Activated CD8-positive, alpha-beta memory T cell treated with anti-CD3 and anti-CD28 coated beads, Interleukin-2, amount 10 ng/mL, durations not matched to agents 7 days and 5 days (primary cell): ENCODE measurements around the gene UBL4A. TPM values are rescaled to one million over a fixed set of nuclear protein-coding genes. Genes with fewer than 3 reads are reported as not detected.

Experiments
- ATAC-seq: fragments of 150-1000 bp; cut with Tn5 transposase; one replicate; pipeline ENCODE4 v1.10.0; 2021; ENCODE audit warnings: moderate library complexity
- CTCF ChIA-PET: fragments of 350-600 bp; sonication (Branson Sonifier 250); formaldehyde crosslinking; loops from one replicate; lab custom pipeline; 2021; ENCODE audit warnings: antibody characterized with exemption; lab: Charles Lee
- DNase-seq: peaks from one replicate; pipeline ENCODE4 v3.0.0-alpha.2; 2020
- H3K27ac Mint-ChIP-seq: one replicate; pipeline ENCODE4 v1.8.0; 2021; ENCODE audit warnings: mild to moderate bottlenecking, mixed read lengths
- H3K27me3 Mint-ChIP-seq: one replicate; pipeline ENCODE4 v1.8.0; 2021; ENCODE audit warnings: mixed read lengths
- H3K36me3 Mint-ChIP-seq: one replicate; pipeline ENCODE4 v1.8.0; 2021; ENCODE audit warnings: mild to moderate bottlenecking, mixed read lengths
- H3K4me1 Mint-ChIP-seq: one replicate; pipeline ENCODE4 v1.8.0; 2021; ENCODE audit warnings: mixed read lengths
- H3K4me3 Mint-ChIP-seq: one replicate; pipeline ENCODE4 v1.8.0; 2021; ENCODE audit warnings: mild to moderate bottlenecking, moderate library complexity, mixed read lengths
- H3K9me3 Mint-ChIP-seq: one replicate; pipeline ENCODE4 v1.8.0; 2022; ENCODE audit warnings: low read depth, mixed read lengths
- total RNA-seq, 2 experiments: library from RNA; stranded (reverse); gene quantifications; one replicate each; pipeline ENCODE4 v1.2.3, GENCODE V29; 2021

The UBL4A gene
- total RNA-seq, 2 experiments from 2014 or later, result 48.1 to 53.2 TPM

GRCh38 chrX:154441984-154442707, 44.3 kb downstream of the UBL4A start:
- CTCF ChIA-PET, result no interaction called here
- no peak overlapping the region for H3K4me3 Mint-ChIP-seq
- H3K36me3 Mint-ChIP-seq, result peaks cover 13% of the 10 kb centered on the region
- peaks cover 29% of the 10 kb centered on the region for H3K4me1 Mint-ChIP-seq
- no peaks in the 10 kb centered on the region for H3K9me3 Mint-ChIP-seq
- no peaks in the 10 kb centered on the region for H3K27me3 Mint-ChIP-seq
- ATAC-seq (no peak), DNase-seq (no peak)
- no peak overlapping the region for H3K27ac Mint-ChIP-seq

GRCh38 chrX:154441564-154441963, 44.9 kb downstream of the UBL4A start:
- ATAC-seq (no peak), DNase-seq (no peak)
- H3K27ac Mint-ChIP-seq, result peak overlapping the region; percentile 19
- H3K36me3 Mint-ChIP-seq, result peaks cover 12% of the 10 kb centered on the region
- CTCF ChIA-PET, result no interaction called here
- no peaks in the 10 kb centered on the region for H3K9me3 Mint-ChIP-seq
- H3K4me1 Mint-ChIP-seq, result peaks cover 29% of the 10 kb centered on the region
- H3K27me3 Mint-ChIP-seq, result no peaks in the 10 kb centered on the region
- no peak overlapping the region for H3K4me3 Mint-ChIP-seq

- Mint-ChIP-seq H3K9me3 (no peaks in the 10 kb centered on the region), H3K27ac (no peak overlapping the region), H3K27me3 (no peaks in the 10 kb centered on the region), H3K4me1 (peaks cover 30% of the 10 kb centered on the region), H3K4me3 (no peak overlapping the region), H3K36me3 (peaks cover 12% of the 10 kb centered on the region)
- no peak for ATAC-seq
- DNase-seq, result no peak
- CTCF ChIA-PET, result no interaction called here
These were observed 45.6 kb downstream of the UBL4A start for GRCh38 chrX:154440623-154441357.

- H3K27ac Mint-ChIP-seq, result no peak overlapping the region
- CTCF ChIA-PET, result no interaction called here
- no peaks in the 10 kb centered on the region for H3K9me3 Mint-ChIP-seq
- no peaks in the 10 kb centered on the region for H3K27me3 Mint-ChIP-seq
- DNase-seq (no peak), ATAC-seq (no peak)
- peaks cover 30% of the 10 kb centered on the region for H3K4me1 Mint-ChIP-seq
- no peak overlapping the region for H3K4me3 Mint-ChIP-seq
- peaks cover 12% of the 10 kb centered on the region for H3K36me3 Mint-ChIP-seq
These were observed 46.6 kb downstream of the UBL4A start for GRCh38 chrX:154439841-154440240.

GRCh38 chrX:154437971-154438893, 48.2 kb downstream of the UBL4A start:
- H3K27me3 Mint-ChIP-seq, result no peaks in the 10 kb centered on the region
- H3K4me1 Mint-ChIP-seq, result peaks cover 26% of the 10 kb centered on the region
- ATAC-seq (no peak), DNase-seq (no peak)
- peak overlapping the region; percentile 72 for H3K27ac Mint-ChIP-seq
- peaks cover 12% of the 10 kb centered on the region for H3K36me3 Mint-ChIP-seq
- CTCF ChIA-PET, result no interaction called here
- peak overlapping the region; percentile 80 for H3K4me3 Mint-ChIP-seq
- no peaks in the 10 kb centered on the region for H3K9me3 Mint-ChIP-seq

- no peaks in the 10 kb centered on the region for H3K9me3 Mint-ChIP-seq
- H3K4me1 Mint-ChIP-seq, result peaks cover 26% of the 10 kb centered on the region
- CTCF ChIA-PET, result no interaction called here
- H3K27me3 Mint-ChIP-seq, result no peaks in the 10 kb centered on the region
- peaks cover 12% of the 10 kb centered on the region for H3K36me3 Mint-ChIP-seq
- peak; percentile 66 for ATAC-seq
- DNase-seq, result peak; percentile 61
- H3K27ac Mint-ChIP-seq, result peak within 1 kb of the TSS; percentile 82
- peak within 1 kb of the TSS; percentile 80 for H3K4me3 Mint-ChIP-seq
These were observed 49.2 kb downstream of the UBL4A start, which contains the start of gene GDI1 for GRCh38 chrX:154436983-154437752. GDI1 (plus strand) TSS chrX:154437154; CDS start chrX:154437255, 101 bp downstream.

- peaks cover 22% of the 10 kb centered on the region for H3K4me1 Mint-ChIP-seq
- H3K4me3 Mint-ChIP-seq, result peak overlapping the region; percentile 66
- H3K36me3 Mint-ChIP-seq, result peaks cover 8% of the 10 kb centered on the region
- ATAC-seq (peak; percentile 78), DNase-seq (peak; percentile 61)
- H3K9me3 Mint-ChIP-seq, result no peaks in the 10 kb centered on the region
- H3K27ac Mint-ChIP-seq, result peak overlapping the region; percentile 82
- H3K27me3 Mint-ChIP-seq, result no peaks in the 10 kb centered on the region
- CTCF ChIA-PET, result no interaction called here
These were observed 49.9 kb downstream of the UBL4A start for GRCh38 chrX:154436374-154436982.

GRCh38 chrX:154435171-154435733, 51.2 kb downstream of the UBL4A start:
- no peak overlapping the region for H3K4me3 Mint-ChIP-seq
- H3K36me3 Mint-ChIP-seq, result peaks cover 6% of the 10 kb centered on the region

GRCh38 chrX:154434394-154435168, 51.8 kb downstream of the UBL4A start:
- no peak for ATAC-seq
- Mint-ChIP-seq H3K9me3 (no peaks in the 10 kb centered on the region), H3K36me3 (peaks cover 5% of the 10 kb centered on the region), H3K4me3 (no peak overlapping the region), H3K4me1 (peaks cover 28% of the 10 kb centered on the region), H3K27ac (no peak overlapping the region), H3K27me3 (no peaks in the 10 kb centered on the region)
- no peak for DNase-seq
- CTCF ChIA-PET, result no interaction called here

More at GRCh38 chrX:154435171-154435733, 51.2 kb downstream of the UBL4A start:
- no peak for DNase-seq
- CTCF ChIA-PET, result no interaction called here
- Mint-ChIP-seq H3K27ac (no peak overlapping the region), H3K27me3 (no peaks in the 10 kb centered on the region), H3K9me3 (no peaks in the 10 kb centered on the region), H3K4me1 (peaks cover 25% of the 10 kb centered on the region)
- no peak for ATAC-seq
